NB4 (cell line): ENCODE results near the gene MEGF8.

Source experiments
- POLR2A ChIP-seq: IDR thresholded peaks from 2 replicates; pipeline ENCODE4 v1.6.1; 2011; ENCODE audit warnings: mild to moderate bottlenecking; ENCODE audit not compliant: insufficient read length; ENCODE audit errors: extremely low read depth
- TF ChIP-seq, protein P1 (sequence below): IDR thresholded peaks from one replicate; pipeline ENCODE4 v1.5.1; 2012; ENCODE audit warnings: low read depth, low read length

DNA sequence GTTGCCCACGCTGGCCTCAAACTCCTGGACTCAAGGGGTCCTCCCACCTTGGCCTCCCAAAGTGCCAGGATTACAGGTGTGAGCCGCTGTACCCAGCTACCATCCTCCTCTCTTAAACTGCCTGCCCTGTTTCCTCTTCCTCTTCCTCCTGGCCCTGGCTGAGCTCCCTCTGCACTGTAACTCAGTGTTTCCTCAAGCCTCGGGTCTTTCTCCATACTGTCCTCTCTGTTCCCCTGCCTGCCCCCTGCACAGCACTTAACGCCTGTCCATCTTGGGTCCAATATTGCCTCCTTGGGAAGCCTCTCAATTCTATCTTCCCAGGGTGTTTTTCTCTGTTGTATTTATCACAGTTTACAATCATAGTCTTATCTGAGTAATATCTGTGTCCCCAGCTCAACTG lies 95.7 kb downstream of the MEGF8 start:
- TF ChIP-seq POLR2A, result no peak
- TF ChIP-seq, protein P1, sequence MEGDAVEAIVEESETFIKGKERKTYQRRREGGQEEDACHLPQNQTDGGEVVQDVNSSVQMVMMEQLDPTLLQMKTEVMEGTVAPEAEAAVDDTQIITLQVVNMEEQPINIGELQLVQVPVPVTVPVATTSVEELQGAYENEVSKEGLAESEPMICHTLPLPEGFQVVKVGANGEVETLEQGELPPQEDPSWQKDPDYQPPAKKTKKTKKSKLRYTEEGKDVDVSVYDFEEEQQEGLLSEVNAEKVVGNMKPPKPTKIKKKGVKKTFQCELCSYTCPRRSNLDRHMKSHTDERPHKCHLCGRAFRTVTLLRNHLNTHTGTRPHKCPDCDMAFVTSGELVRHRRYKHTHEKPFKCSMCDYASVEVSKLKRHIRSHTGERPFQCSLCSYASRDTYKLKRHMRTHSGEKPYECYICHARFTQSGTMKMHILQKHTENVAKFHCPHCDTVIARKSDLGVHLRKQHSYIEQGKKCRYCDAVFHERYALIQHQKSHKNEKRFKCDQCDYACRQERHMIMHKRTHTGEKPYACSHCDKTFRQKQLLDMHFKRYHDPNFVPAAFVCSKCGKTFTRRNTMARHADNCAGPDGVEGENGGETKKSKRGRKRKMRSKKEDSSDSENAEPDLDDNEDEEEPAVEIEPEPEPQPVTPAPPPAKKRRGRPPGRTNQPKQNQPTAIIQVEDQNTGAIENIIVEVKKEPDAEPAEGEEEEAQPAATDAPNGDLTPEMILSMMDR, result no peak
